ENCODE data around the gene PRELID2.
"Not testable (repeated sequence)": the region's sequence is repeated elsewhere in the genome, so short reads cannot be mapped to it uniquely, and the experiment has no call there.

PRELID2 gene

GRCh38 chr5:145834917-145835847 is at the start of gene PRELID2:
Gene PRELID2, minus strand, starts transcription at chr5:145835342. Its CDS starts 91 bp downstream, at chr5:145835251.
- peak; percentile 75 for DNase-seq (ENCODE audit: low read depth)

GRCh38 chr5:145874765-145875164 is 39.6 kb upstream of the PRELID2 start:
- DNase-seq (ENCODE audit: low read depth): no peak

GRCh38 chr5:145872914-145873313 is 37.8 kb upstream of the PRELID2 start, which contains the start of gene GRXCR2:
Gene GRXCR2, minus strand, starts transcription at chr5:145873014. Its CDS starts 46 bp downstream, at chr5:145872968.
- DNase-seq (ENCODE audit: low read depth): no peak

GRCh38 chr5:145872486-145872885 is 37.3 kb upstream of the PRELID2 start:
- DNase-seq (ENCODE audit: low read depth): no peak

- no peak for DNase-seq (ENCODE audit: low read depth)
Measured at GRCh38 chr5:145869753-145870152, 34.6 kb upstream of the PRELID2 start.

GRCh38 chr5:145867806-145868205 is 32.7 kb upstream of the PRELID2 start:
- DNase-seq (ENCODE audit: low read depth): no peak

GRCh38 chr5:145864432-145864831 is 29.3 kb upstream of the PRELID2 start:
- not testable (repeated sequence) for DNase-seq (ENCODE audit: low read depth)

GRCh38 chr5:145863003-145863402 is 27.9 kb upstream of the PRELID2 start:
- DNase-seq (ENCODE audit: low read depth): no peak

- DNase-seq (ENCODE audit: low read depth): no peak
Measured at GRCh38 chr5:145859897-145860296, 24.8 kb upstream of the PRELID2 start.

GRCh38 chr5:145859453-145859852 is 24.3 kb upstream of the PRELID2 start:
- DNase-seq (ENCODE audit: low read depth): no peak

- DNase-seq (ENCODE audit: low read depth): no peak
Measured at GRCh38 chr5:145858959-145859358, 23.8 kb upstream of the PRELID2 start.

GRCh38 chr5:145856285-145856818 is 21.2 kb upstream of the PRELID2 start:
- DNase-seq (ENCODE audit: low read depth): no peak

GRCh38 chr5:145855763-145856267 is 20.7 kb upstream of the PRELID2 start:
- DNase-seq (ENCODE audit: low read depth): no peak

GRCh38 chr5:145854651-145855258 is 19.6 kb upstream of the PRELID2 start:
- DNase-seq (ENCODE audit: low read depth): peak; percentile 43

GRCh38 chr5:145853781-145854376 is 18.7 kb upstream of the PRELID2 start:
- DNase-seq (ENCODE audit: low read depth): no peak

GRCh38 chr5:145852990-145853389 is 17.8 kb upstream of the PRELID2 start:
- DNase-seq (ENCODE audit: low read depth): no peak

GRCh38 chr5:145848854-145849253 is 13.7 kb upstream of the PRELID2 start:
- DNase-seq (ENCODE audit: low read depth): peak; percentile 65

- DNase-seq (ENCODE audit: low read depth): peak; percentile 80
Measured at GRCh38 chr5:145847499-145848497, 12.7 kb upstream of the PRELID2 start.

GRCh38 chr5:145846081-145846480 is 10.9 kb upstream of the PRELID2 start:
- DNase-seq (ENCODE audit: low read depth): no peak

GRCh38 chr5:145841299-145841698 is 6.2 kb upstream of the PRELID2 start:
- DNase-seq (ENCODE audit: low read depth): no peak

Data from HS-5 (cell line).